HepG2 (cell line): Measurements from ENCODE around the gene ZKSCAN4. TPM values are rescaled to one million over a fixed set of nuclear protein-coding genes. Genes with fewer than 3 reads are reported as not detected.

Experiments
- ATF6 ChIP-seq: sonication (generic); formaldehyde crosslinking; conservative IDR thresholded peaks from 2 replicates; pipeline ENCODE4 v1.4.0; 2020; ENCODE audit warnings: missing genetic modification reagents
- ERF ChIP-seq: IDR thresholded peaks from 2 replicates; pipeline ENCODE4 v1.6.1; 2018; ENCODE audit warnings: missing biosample characterization, missing genetic modification reagents
- FOXK2 ChIP-seq: fragments of 450-650 bp; IDR thresholded peaks from 2 replicates; pipeline ENCODE4 v1.6.1; 2016
- IRF9 ChIP-seq: sonication (generic); formaldehyde crosslinking; IDR thresholded peaks from 2 replicates; pipeline ENCODE4 v1.8.0; 2022; ENCODE audit warnings: missing genetic modification reagents, mild to moderate bottlenecking, borderline replicate concordance
- KAT8 ChIP-seq: IDR thresholded peaks from 2 replicates; pipeline ENCODE4 v1.6.1; 2016; ENCODE audit warnings: missing genetic modification reagents, missing compliant biosample characterization
- KDM5A ChIP-seq: fragments of 200-600 bp; sonication (generic); IDR thresholded peaks from 2 replicates; pipeline ENCODE4 v1.7.0; 2018; ENCODE audit warnings: antibody characterized with exemption, mild to moderate bottlenecking, low read length, borderline replicate concordance
- KLF15 ChIP-seq: sonication (generic); formaldehyde crosslinking; IDR thresholded peaks from 2 replicates; pipeline ENCODE4 v1.8.1; 2023; ENCODE audit warnings: borderline replicate concordance, mild to moderate bottlenecking, inconsistent platforms, missing genetic modification reagents, mixed read lengths
- KLF9 ChIP-seq: IDR thresholded peaks from 2 replicates; pipeline ENCODE4 v1.6.1; 2016; ENCODE audit warnings: low read depth
- RBFOX2 ChIP-seq: fragments of 200-400 bp; formaldehyde crosslinking; IDR thresholded peaks from 2 replicates; pipeline ENCODE4 v1.6.1; 2017; ENCODE audit warnings: low read depth, mild to moderate bottlenecking, low read length
- RBM39 ChIP-seq: fragments of 200-400 bp; formaldehyde crosslinking; IDR thresholded peaks from one replicate; pipeline ENCODE4 v1.6.1; 2018; ENCODE audit warnings: antibody characterized with exemption, mild to moderate bottlenecking, low read depth, low read length; ENCODE audit not compliant: poor library complexity, severe bottlenecking
- TBX3 ChIP-seq: fragments of 450-650 bp; IDR thresholded peaks from 2 replicates; pipeline ENCODE4 v1.6.1; 2017; ENCODE audit warnings: antibody characterized with exemption, mild to moderate bottlenecking, inconsistent platforms, borderline replicate concordance
- YEATS2 ChIP-seq: sonication (generic); formaldehyde crosslinking; IDR thresholded peaks from 2 replicates; pipeline ENCODE4 v1.4.0; 2020; ENCODE audit warnings: missing genetic modification reagents, borderline replicate concordance
- ZBTB38 ChIP-seq: sonication (generic); formaldehyde crosslinking; IDR thresholded peaks from 2 replicates; pipeline ENCODE4 v1.5.1; 2020; ENCODE audit warnings: mild to moderate bottlenecking, missing genetic modification reagents
- ZNF138 ChIP-seq: sonication (generic); formaldehyde crosslinking; IDR thresholded peaks from 2 replicates; pipeline ENCODE4 v1.5.0; 2020; ENCODE audit warnings: mild to moderate bottlenecking, low read depth, missing genetic modification reagents
- ZNF160 ChIP-seq: sonication (generic); formaldehyde crosslinking; IDR thresholded peaks from 2 replicates; pipeline ENCODE4 v1.8.0; 2022; ENCODE audit warnings: mild to moderate bottlenecking, inconsistent platforms, missing genetic modification reagents
- ZNF235 ChIP-seq: sonication (generic); formaldehyde crosslinking; IDR thresholded peaks from 2 replicates; pipeline ENCODE4 v1.8.1; 2023; ENCODE audit warnings: mild to moderate bottlenecking, missing genetic modification reagents, borderline replicate concordance
- ZNF256 ChIP-seq: sonication (generic); formaldehyde crosslinking; conservative IDR thresholded peaks from 2 replicates; pipeline ENCODE4 v1.4.0; 2020; ENCODE audit warnings: missing genetic modification reagents
- ZNF274 ChIP-seq: sonication (generic); formaldehyde crosslinking; IDR thresholded peaks from 2 replicates; pipeline ENCODE4 v1.5.1; 2020; ENCODE audit warnings: mild to moderate bottlenecking, missing genetic modification reagents
- ZNF350 ChIP-seq: sonication (generic); formaldehyde crosslinking; IDR thresholded peaks from 2 replicates; pipeline ENCODE4 v1.4.0; 2020; ENCODE audit warnings: mild to moderate bottlenecking, low read depth, missing genetic modification reagents, borderline replicate concordance
- ZNF552 ChIP-seq: sonication (generic); formaldehyde crosslinking; IDR thresholded peaks from 2 replicates; pipeline ENCODE4 v1.9.0; 2022; ENCODE audit warnings: missing genetic modification reagents, mild to moderate bottlenecking, borderline replicate concordance
- ZNF652 ChIP-seq: IDR thresholded peaks from 2 replicates; pipeline ENCODE4 v1.6.1; 2016; ENCODE audit warnings: low read depth, borderline replicate concordance
- ZNF678 ChIP-seq: sonication (generic); formaldehyde crosslinking; IDR thresholded peaks from 2 replicates; pipeline ENCODE4 v1.4.0; 2020; ENCODE audit warnings: mild to moderate bottlenecking, missing genetic modification reagents
- ZNF713 ChIP-seq: sonication (generic); formaldehyde crosslinking; IDR thresholded peaks from 2 replicates; pipeline ENCODE4 v1.4.0; 2020; ENCODE audit warnings: mild to moderate bottlenecking, missing genetic modification reagents
- ZNF792 ChIP-seq: IDR thresholded peaks from 2 replicates; pipeline ENCODE4 v1.6.1; 2016
- ZNF879 ChIP-seq: sonication (generic); formaldehyde crosslinking; IDR thresholded peaks from 2 replicates; pipeline ENCODE4 v1.8.1; 2023; ENCODE audit warnings: missing genetic modification reagents
- ZSCAN31 ChIP-seq: sonication (generic); formaldehyde crosslinking; IDR thresholded peaks from 2 replicates; pipeline ENCODE4 v1.5.0; 2020; ENCODE audit warnings: low read depth, mild to moderate bottlenecking, missing genetic modification reagents
- polyA plus RNA-seq, 8 experiments: library from polyadenylated mRNA; depleted of rRNA in 3 of 8; stranded (reverse) in 7 of 8; unstranded in 1 of 8; fragments of >200 nt; fragmentation: Illumina TruSeq in 4 of 8; extraction: Trizol in 4 of 8; gene quantifications; 2 replicates each; pipeline versions ENCODE4 v1.2.1 to v1.2.3, GENCODE V29; 2011 to 2016; ENCODE audit warnings: low read depth in 4 of 8, missing spikeins in 1 of 8, mixed read lengths in 1 of 8; ENCODE audit not compliant: insufficient read depth in 1 of 8
- total RNA-seq, 5 experiments: library from RNA; depleted of rRNA; stranded (reverse); fragments of >200 nt; fragmentation: Illumina TruSeq; extraction: Trizol; gene quantifications; 2 replicates each; pipeline ENCODE4 v1.2.3, GENCODE V29; 2016; ENCODE audit warnings: low read depth in 1 of 5
- TF ChIP-seq, protein P1 (sequence below): fragments of 450-650 bp; IDR thresholded peaks from 2 replicates; pipeline ENCODE4 v1.6.1; 2016

The ZKSCAN4 gene
- total and polyA plus RNA-seq, 2 of the 13 experiments (the other 11 are each of a cell fraction or from before 2014, with no cell fraction given): 2.9 to 7.8 TPM

DNA sequence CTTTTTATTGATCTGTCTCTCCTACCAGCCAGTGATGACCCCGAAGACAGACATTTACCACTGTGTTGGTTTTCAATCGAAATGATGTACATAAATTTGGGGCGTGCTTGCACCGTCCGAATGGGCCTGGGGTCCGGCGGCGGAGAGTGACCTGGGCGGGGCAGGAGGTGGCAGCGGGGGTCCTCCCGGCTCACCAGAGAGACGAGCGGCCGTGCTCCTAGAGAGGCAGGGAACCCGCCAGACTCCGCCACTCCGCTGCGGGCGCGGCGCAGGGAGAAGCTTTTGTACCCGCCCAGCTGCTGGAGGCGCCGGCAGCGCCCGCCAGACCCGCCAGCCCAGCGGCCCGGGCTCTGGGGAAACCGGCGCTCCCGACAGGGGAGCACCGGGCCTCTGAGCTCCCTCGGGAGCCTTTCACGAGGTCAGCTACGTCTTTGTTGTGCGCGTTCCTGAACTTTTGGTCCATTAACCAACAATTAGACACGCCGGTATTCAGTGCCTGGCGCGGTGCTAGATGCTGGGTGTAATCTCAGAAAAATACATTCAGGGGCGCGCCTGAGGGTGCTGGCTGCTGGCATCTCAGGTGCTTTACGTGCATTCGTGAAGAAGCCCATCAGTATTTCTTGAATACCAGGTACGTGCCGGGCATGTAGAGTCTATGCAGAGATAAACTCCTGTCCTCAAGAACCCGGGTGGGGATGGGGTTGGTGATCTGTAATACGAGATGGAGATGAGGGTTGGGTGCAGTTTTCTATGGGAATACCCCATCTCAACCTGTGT lies 29.4 kb upstream of the ZKSCAN4 start, which contains the start of gene PGBD1 (continued):
- no peak for TF ChIP-seq ZNF160
- no peak for TF ChIP-seq ZNF138 (CRISPR knock-in tag)
- peak; percentile 90 for TF ChIP-seq RBFOX2
- 0 out of 2 replicates have a peak, but pooled peaks have one; percentile 28 for TF ChIP-seq ZBTB38 (CRISPR knock-in tag)
- TF ChIP-seq YEATS2: peak; percentile 87
- TF ChIP-seq KLF15 (CRISPR knock-in tag): peak; percentile 84
- no peak for TF ChIP-seq ATF6 (CRISPR knock-in tag)
- TF ChIP-seq ZNF713 (CRISPR knock-in tag): no peak; the same call in 1 of the 2 replicates
- peak; percentile 82; the same call in 1 of the 2 replicates for TF ChIP-seq ZNF792
- TF ChIP-seq ZNF879 (CRISPR knock-in tag): no peak
- TF ChIP-seq FOXK2: no peak
- peak; percentile 79 for TF ChIP-seq ZSCAN31 (CRISPR knock-in tag)
- 0 out of 2 replicates have a peak, but pooled peaks have one; percentile 17 for TF ChIP-seq ZNF256
- TF ChIP-seq ZNF350 (CRISPR knock-in tag): peak; percentile 88; the same call in 1 of the 2 replicates
- 0 out of 2 replicates have a peak, but pooled peaks have one; percentile 64 for TF ChIP-seq KLF9
- TF ChIP-seq IRF9 (CRISPR knock-in tag): peak; percentile 86; the same call in 1 of the 2 replicates
- peak; percentile 75; the same call in 1 of the 2 replicates for TF ChIP-seq ZNF552 (CRISPR knock-in tag)
- TF ChIP-seq ZNF274 (CRISPR knock-in tag): peak; percentile 33
- TF ChIP-seq, protein P1, sequence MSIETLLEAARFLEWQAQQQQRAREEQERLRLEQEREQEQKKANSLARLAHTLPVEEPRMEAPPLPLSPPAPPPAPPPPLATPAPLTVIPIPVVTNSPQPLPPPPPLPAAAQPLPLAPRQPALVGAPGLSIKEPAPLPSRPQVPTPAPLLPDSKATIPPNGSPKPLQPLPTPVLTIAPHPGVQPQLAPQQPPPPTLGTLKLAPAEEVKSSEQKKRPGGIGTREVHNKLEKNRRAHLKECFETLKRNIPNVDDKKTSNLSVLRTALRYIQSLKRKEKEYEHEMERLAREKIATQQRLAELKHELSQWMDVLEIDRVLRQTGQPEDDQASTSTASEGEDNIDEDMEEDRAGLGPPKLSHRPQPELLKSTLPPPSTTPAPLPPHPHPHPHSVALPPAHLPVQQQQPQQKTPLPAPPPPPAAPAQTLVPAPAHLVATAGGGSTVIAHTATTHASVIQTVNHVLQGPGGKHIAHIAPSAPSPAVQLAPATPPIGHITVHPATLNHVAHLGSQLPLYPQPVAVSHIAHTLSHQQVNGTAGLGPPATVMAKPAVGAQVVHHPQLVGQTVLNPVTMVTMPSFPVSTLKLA: no peak
- peak; percentile 95 for TF ChIP-seq KAT8 (CRISPR knock-in tag)
- peak; percentile 74; the same call in 1 of the 2 replicates for TF ChIP-seq KDM5A
- peak; percentile 59; the same call in 1 of the 2 replicates for TF ChIP-seq ERF
- peak; percentile 75; the same call in 1 of the 2 replicates for TF ChIP-seq ZNF652 (CRISPR knock-in tag)
- TF ChIP-seq ZNF678 (CRISPR knock-in tag): no peak
- TF ChIP-seq ZNF235 (CRISPR knock-in tag): no peak
- peak; percentile 91 for TF ChIP-seq RBM39
- no peak for TF ChIP-seq TBX3
